ENCODE measurements around the gene SH3D19. TPM values are rescaled to one million over a fixed set of nuclear protein-coding genes. Genes with fewer than 3 reads are reported as not detected.

SH3D19 gene
- polyA plus RNA-seq, 3 donors, result not detected

DNA sequence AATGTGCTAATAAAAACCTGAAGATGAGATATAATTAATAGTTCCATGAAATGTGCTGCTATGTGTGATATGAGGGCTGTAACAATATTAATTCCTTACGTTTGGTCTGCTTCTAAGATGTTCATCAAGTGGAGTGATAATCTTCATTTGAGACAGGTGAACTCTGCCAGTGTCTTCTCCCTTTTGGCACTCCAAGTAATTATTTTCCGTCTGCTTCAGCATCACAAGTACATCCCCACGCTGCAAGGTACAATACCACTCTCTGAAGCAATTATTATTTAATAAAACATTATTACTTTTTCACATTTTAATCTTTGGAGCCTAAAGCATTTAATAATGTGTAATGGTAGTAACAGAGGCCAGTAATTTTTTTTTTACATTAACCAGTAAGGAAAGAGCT, 181.6 kb downstream of the SH3D19 start:
- Histone ChIP-seq H4K20me1 (ENCODE audit: insufficient read depth, low read length) (no peaks in the 10 kb centered on the region), H3K27ac (ENCODE audit: low read depth in 1 of 2, low read length in 2 of 2) (no peak overlapping the region), H3K4me3 (replicated peaks in 1 of 3; ENCODE audit: low read depth in 2 of 3, low read length in 3 of 3) (no peak overlapping the region), H3K36me3 (replicated peaks in 1 of 2; ENCODE audit: control insufficient read depth in 1 of 2, insufficient read depth in 2 of 2, low read length in 2 of 2) (no peaks in the 10 kb centered on the region), H3K79me2 (ENCODE audit: insufficient read depth, low read length) (no peaks in the 10 kb centered on the region), H3K4me1 (ENCODE audit: control insufficient read depth in 1 of 2, insufficient read depth in 2 of 2, low read length in 2 of 2) (no peaks in the 10 kb centered on the region), H3K9me3 (replicated peaks in 1 of 2; ENCODE audit: control insufficient read depth in 1 of 2, insufficient read depth in 1 of 2, low read length in 2 of 2) (no peaks in the 10 kb centered on the region), H2AFZ (ENCODE audit: insufficient read depth, low read depth, low read length, poor library complexity, severe bottlenecking) (no peak overlapping the region), H3K27me3 (ENCODE audit: control insufficient read depth in 2 of 2, insufficient read depth in 2 of 2, low read length in 2 of 2) (no peaks in the 10 kb centered on the region), H3K9ac (ENCODE audit: insufficient read depth, low read length, poor library complexity, severe bottlenecking) (no peak overlapping the region), H3K4me2 (replicated peaks; ENCODE audit: extremely low read depth, low read length, poor library complexity, severe bottlenecking) (no peak overlapping the region)
- Mint-ChIP-seq H3K4me1 (no peaks in the 10 kb centered on the region), H3K27ac (no peak overlapping the region), H3K36me3 (no peaks in the 10 kb centered on the region), H3K27me3 (ENCODE audit: low read depth in 3 of 3) (peaks cover 0 to 4% (median 2%) of the 10 kb centered on the region in 3 donors), H3K4me3 (no peak overlapping the region), H3K9me3 (peaks cover 0 to 2% (median 0%) of the 10 kb centered on the region in 7 donors)
- no peak for DNase-seq
- WGBS (ENCODE audit: insufficient coverage), result no CpG with 5 or more reads among the region's 3 CpGs
- no peak for TF ChIP-seq CTCF (IDR thresholded peaks at IDR 0.05)
- intact Hi-C loops (cut with micrococcal nuclease), result no loop called here

- Histone ChIP-seq H3K9ac (ENCODE audit: insufficient read depth, low read length, poor library complexity, severe bottlenecking) (no peak overlapping the region), H2AFZ (ENCODE audit: insufficient read depth, low read depth, low read length, poor library complexity, severe bottlenecking) (no peak overlapping the region), H3K27me3 (ENCODE audit: control insufficient read depth in 2 of 2, insufficient read depth in 2 of 2, low read length in 2 of 2) (no peaks in the 10 kb centered on the region), H3K36me3 (replicated peaks in 1 of 2; ENCODE audit: control insufficient read depth in 1 of 2, insufficient read depth in 2 of 2, low read length in 2 of 2) (no peaks in the 10 kb centered on the region), H3K4me1 (ENCODE audit: control insufficient read depth in 1 of 2, insufficient read depth in 2 of 2, low read length in 2 of 2) (no peaks in the 10 kb centered on the region), H3K27ac (ENCODE audit: low read depth in 1 of 2, low read length in 2 of 2) (no peak overlapping the region), H3K4me2 (replicated peaks; ENCODE audit: extremely low read depth, low read length, poor library complexity, severe bottlenecking) (no peak overlapping the region), H3K4me3 (replicated peaks in 1 of 3; ENCODE audit: low read depth in 2 of 3, low read length in 3 of 3) (no peak overlapping the region), H3K9me3 (replicated peaks in 1 of 2; ENCODE audit: control insufficient read depth in 1 of 2, insufficient read depth in 1 of 2, low read length in 2 of 2) (no peaks in the 10 kb centered on the region), H4K20me1 (ENCODE audit: insufficient read depth, low read length) (no peaks in the 10 kb centered on the region), H3K79me2 (ENCODE audit: insufficient read depth, low read length) (no peaks in the 10 kb centered on the region)
- H3K27me3 Mint-ChIP-seq (ENCODE audit: low read depth in 3 of 3), result peaks cover 0 to 4% (median 2%) of the 10 kb centered on the region in 3 donors
- H3K4me3 Mint-ChIP-seq, result no peak overlapping the region
- intact Hi-C loops (cut with micrococcal nuclease), result no loop called here
- TF ChIP-seq CTCF (IDR thresholded peaks at IDR 0.05), result no peak
- DNase-seq, result peak in 1 of 3 donors; percentile 8
- H3K36me3 Mint-ChIP-seq, result no peaks in the 10 kb centered on the region
- H3K9me3 Mint-ChIP-seq, result peaks cover 0 to 2% (median 0%) of the 10 kb centered on the region in 7 donors
- no peaks in the 10 kb centered on the region for H3K4me1 Mint-ChIP-seq
- H3K27ac Mint-ChIP-seq, result no peak overlapping the region
- no CpG with 5 or more reads among the region's 2 CpGs for WGBS (ENCODE audit: insufficient coverage)
Observed at GRCh38 chr4:151143162-151143561, 182.2 kb downstream of the SH3D19 start.

All from CD14-positive monocyte (primary cell).